Mesenteric fat pad (tissue), 1 donor: ENCODE measurements around the gene EYS. TPM values are rescaled to one million over a fixed set of nuclear protein-coding genes. Genes with fewer than 3 reads are reported as not detected.
"Not testable (repeated sequence)": the region's sequence is repeated elsewhere in the genome, so short reads cannot be mapped to it uniquely, and the experiment has no call there.

Experiments
- DNase-seq: peaks from one replicate; pipeline ENCODE4 v3.0.0-alpha.2; 2020; ENCODE audit warnings: low spot score
- total RNA-seq: library from RNA; stranded (reverse); fragmentation: NEBNext Ultra II Directional; extraction: Animal tissue kit (Norgen Biotek cat#: 25700); gene quantifications from one replicate; pipeline ENCODE4 v1.2.1, GENCODE V29; 2021
- donor health status: DM: yes; HTN: yes; CAD: no.

EYS gene
- total RNA-seq, 1 donor from 2014 or later, result 0.48 TPM

- DNase-seq, result no peak
These were observed 238.7 kb downstream of the EYS start for GRCh38 chr6:65468307-65468706.

DNA sequence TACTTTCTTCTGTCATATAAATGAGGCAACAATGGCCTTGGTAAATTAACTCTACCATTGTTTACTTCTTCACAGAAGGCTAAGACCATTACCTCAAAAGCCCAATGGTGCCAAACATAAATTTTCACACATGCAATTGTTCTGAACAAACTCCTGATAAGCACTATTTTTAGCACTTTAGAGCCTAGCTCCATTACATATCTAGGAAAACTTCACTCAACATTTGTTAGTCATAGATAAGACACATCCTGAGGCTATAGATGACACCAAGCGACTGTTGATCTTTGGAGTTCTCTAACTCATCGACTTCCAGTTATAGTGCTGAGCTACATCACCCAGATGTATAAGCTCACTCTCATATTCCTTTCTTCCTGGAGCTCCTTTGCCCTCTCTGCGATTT is 245.9 kb downstream of the EYS start:
- no peak for DNase-seq

- no peak for DNase-seq
These were observed 254.7 kb downstream of the EYS start for GRCh38 chr6:65452333-65452732.

DNA sequence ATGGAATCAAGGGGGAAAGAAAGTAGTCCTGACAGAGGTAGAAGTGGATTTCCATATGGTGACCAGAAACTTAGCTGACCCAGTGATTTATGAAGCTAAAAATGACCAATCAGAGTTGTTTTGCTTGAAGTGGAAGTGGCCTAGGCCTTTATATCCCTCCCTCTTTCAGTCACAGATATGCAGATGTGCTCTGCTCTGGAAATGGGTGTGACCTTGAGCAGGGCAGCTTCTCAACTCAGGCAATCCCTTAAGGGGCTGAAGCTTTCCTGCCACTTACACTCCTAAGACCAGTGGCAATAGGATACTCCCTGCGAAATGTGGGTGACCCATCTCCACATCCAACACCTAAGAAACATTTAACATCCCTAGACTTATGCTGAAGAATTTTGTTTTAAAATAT is 256.6 kb downstream of the EYS start:
- no peak for DNase-seq

GRCh38 chr6:65449926-65450325 is 257.1 kb downstream of the EYS start:
- DNase-seq, result no peak

DNA sequence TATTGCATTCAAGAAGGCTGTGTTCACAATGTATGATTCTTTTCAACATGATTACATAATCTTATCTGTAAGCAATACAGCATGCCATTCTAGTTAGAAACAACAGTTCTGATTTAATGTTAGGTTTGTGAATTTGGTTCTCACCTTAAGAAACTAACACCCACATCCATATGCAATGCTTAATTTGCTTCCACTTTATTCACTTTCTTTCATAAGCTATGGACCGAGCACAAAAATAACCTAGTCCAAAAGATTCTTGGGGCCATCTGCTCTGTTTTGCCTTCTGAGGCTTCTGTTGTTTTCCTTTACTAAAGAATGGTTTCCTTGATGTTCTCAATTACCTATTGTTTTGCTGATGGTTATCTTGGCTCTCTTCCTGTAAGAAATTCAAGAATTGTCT is 258.2 kb downstream of the EYS start:
- DNase-seq, result no peak

GRCh38 chr6:65436281-65436680 is 270.7 kb downstream of the EYS start:
- no peak for DNase-seq

GRCh38 chr6:65416621-65417020 is 290.4 kb downstream of the EYS start:
- no peak for DNase-seq

- no peak for DNase-seq
These were observed 296.7 kb downstream of the EYS start for GRCh38 chr6:65410309-65410708.

- no peak for DNase-seq
These were observed 304.5 kb downstream of the EYS start for GRCh38 chr6:65402564-65402963.

GRCh38 chr6:65399355-65400084 is 307.5 kb downstream of the EYS start:
- no peak for DNase-seq

DNA sequence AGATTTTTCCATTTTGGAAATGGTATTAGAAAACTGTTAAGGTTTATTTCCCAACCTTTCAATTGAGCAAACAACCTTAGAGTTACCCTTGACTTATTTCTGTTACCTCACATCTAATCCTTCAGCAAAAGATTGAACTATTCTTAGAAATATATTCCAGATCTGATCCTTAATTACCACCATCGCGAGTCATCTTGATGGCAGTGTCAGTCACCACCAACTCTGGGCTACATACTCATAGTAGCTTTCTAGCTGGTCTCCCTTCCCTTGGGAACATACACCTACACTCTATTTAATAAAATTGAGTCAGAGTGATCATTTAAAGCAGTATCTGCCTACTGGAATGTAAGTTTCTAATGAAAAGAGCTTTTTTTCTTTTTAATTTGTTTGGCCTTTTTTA is 308.2 kb downstream of the EYS start:
- DNase-seq, result no peak

DNA sequence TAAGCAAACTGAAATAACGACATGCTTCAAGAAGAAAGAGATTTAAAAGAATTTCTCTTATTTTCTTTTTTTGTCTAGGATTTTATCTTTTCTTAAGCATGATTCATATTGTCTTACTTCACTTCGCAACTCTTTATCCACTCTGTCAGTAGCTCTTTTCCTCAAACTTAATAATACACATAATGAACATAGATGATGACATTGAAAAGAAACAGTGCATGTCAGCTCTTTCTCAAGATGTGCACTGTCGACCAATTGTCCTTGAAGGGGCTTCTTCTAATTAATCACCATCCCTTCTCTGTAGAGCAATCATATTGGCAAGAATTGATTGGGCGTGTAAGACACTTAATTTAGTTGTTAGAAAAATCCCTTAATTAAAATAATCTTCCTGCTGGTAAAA is 356.5 kb downstream of the EYS start:
- DNase-seq, result no peak

DNA sequence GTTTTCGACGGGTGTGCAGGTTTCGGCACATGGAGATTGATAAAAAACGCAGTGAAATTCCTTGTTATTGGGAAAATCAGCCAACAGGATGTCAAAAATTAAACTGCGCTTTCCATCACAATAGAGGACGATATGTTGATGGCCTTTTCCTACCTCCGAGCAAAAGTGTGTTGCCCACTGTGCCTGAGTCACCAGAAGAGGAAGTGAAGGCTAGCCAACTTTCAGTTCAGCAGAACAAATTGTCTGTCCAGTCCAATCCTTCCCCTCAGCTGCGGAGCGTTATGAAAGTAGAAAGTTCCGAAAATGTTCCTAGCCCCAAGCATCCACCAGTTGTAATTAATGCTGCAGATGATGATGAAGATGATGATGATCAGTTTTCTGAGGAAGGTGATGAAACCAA is 404.4 kb downstream of the EYS start:
- DNase-seq, result not testable (repeated sequence)

DNA sequence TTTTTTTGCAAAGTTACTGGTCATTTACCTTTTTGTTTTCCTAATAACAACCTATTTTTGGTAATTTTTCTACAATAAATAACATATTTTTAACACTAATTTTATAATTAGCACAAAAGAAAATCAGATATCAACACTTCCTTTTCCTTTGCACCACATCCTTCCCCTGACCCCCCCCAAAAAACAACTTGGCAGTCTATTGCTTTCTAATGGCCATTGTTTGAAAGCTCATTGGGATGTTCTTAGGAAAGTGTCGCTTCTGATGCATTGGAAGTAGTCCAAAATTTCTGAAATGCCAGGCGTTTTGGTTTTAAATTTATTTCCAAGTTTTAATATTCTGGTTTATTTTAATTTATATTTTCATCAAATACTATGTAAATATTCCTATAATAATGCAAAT is 407.8 kb downstream of the EYS start:
- no peak for DNase-seq

DNA sequence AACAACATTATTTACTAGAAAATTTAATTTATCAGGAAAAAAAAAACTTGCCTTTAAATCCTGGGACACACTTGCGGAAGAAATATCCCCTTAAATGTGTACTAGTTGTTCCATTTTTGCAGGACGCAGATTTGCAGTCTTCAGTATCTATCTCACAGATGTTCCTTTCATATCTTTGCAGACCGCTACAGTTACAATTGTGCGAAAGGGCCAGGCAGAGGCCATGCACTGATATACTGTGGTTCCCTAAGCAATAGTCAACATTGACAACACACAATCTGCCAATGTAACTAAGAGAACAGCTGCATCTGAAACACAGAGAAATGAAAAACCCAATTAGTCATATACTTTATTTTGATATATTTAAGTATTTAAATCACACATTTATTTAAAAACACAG is 411.2 kb downstream of the EYS start:
- no peak for DNase-seq

GRCh38 chr6:65289491-65289890 is 417.5 kb downstream of the EYS start:
- no peak for DNase-seq

GRCh38 chr6:65285275-65285674 is 421.8 kb downstream of the EYS start:
- no peak for DNase-seq

DNA sequence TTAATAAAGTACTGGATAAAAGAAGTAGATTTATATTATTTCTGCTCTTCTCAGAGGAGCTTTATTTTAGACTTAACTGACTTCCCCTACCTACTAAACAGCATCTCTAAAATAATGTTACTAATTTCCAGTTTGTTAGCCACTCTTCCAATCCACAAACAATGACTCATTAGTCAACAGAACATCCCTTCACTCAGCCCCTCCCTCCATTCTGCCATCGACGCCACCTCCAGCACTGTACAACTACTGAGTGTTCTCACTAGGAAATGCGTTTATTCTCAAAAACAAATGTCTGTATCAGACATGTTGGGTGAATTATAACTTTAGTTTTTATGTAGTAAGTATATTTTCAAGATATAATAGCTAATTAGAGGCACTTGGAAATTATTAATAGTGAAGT is 427.0 kb downstream of the EYS start:
- DNase-seq, result no peak

DNA sequence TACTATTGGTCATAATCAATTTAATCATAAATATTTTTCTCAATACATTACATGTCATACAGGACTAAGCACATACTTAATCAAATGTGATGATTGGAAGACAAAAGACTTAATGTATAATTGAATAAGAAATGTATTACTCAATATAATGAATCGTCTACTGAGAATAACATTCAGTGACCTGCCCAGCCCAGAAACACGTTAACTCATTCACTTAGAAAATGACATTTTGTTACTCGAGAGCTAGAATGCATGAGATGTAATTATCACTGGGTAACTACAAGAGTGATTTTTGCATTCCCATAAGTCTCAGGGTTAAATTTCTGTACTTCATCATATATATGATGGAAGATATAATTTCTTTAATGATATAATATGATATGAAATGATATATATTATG is 444.8 kb downstream of the EYS start:
- no peak for DNase-seq

- no peak for DNase-seq
These were observed 447.0 kb downstream of the EYS start for GRCh38 chr6:65259982-65260381.

- no peak for DNase-seq
These were observed 448.0 kb downstream of the EYS start for GRCh38 chr6:65259059-65259458.

DNA sequence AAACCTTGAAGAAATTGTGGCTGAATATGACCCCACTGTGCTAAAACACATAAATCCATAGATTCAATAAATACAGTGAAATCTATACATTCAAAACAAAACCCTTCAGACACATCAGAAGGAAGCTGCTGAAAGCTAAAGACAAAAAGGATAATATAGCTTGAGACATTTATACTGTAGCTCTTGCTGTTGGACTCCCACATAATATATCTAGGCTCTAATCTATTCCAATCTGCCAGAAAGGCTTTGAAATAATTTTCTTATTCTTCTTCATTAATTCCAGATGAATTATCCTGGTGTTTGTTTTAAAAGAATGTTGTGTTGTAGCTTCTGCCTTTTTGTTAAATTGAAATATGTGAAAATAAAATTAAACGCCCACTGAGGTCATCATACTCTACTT is 454.0 kb downstream of the EYS start:
- DNase-seq, result no peak

DNA sequence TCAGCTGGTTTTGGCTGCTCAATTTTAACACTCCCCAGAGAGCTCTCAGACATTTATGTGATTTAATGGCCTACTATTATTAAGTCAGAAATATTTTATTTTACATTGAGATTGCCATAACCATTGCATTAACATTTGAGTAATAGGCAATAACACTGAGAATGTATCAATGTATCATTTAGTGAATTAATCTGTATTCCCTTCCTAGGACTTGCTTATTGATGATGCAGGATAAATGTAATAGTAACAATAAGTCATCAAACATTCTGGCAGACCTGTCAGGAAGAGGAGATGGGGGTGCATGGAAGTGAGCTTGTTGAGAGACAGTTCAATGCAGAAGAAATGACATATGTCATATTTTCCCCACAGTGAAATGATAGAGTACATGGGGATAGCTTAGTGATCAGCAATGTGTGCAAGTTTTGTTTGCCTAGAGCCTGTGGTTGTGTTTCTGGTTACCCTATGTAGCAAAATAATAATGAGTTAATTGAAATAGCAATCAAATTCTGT is 458.9 kb downstream of the EYS start:
- no peak for DNase-seq
